HCT116 (cell line): ENCODE data around the gene DPYD.

ENCODE experiments used
- ATF3 ChIP-seq: IDR thresholded peaks from 2 replicates; pipeline ENCODE4 v1.6.1; 2012
- CEBPB ChIP-seq: IDR thresholded peaks from 2 replicates; pipeline ENCODE4 v1.6.1; 2012; ENCODE audit warnings: low read depth
- CTCF ChIP-seq, 3 experiments: fragments of 200-600 bp in 1 of 3; sonication (generic) in 1 of 3; IDR thresholded peaks in 2 of 3; conservative IDR thresholded peaks in 1 of 3; 2 replicates each; pipeline ENCODE4 v1.5.1; 2012 to 2017; ENCODE audit warnings: low read depth in 2 of 3, low read length in 2 of 3, antibody characterized with exemption in 1 of 3, borderline replicate concordance in 1 of 3, control low read depth in 1 of 3, mild to moderate bottlenecking in 1 of 3, mixed read lengths in 1 of 3, mixed run types in 1 of 3, moderate library complexity in 1 of 3; ENCODE audit not compliant: insufficient read depth in 1 of 3
- JUND ChIP-seq: IDR thresholded peaks from 2 replicates; pipeline ENCODE4 v1.6.1; 2012
- POLR2A ChIP-seq: IDR thresholded peaks from 2 replicates; pipeline ENCODE4 v1.7.0; 2011; ENCODE audit warnings: borderline replicate concordance; ENCODE audit not compliant: insufficient read depth, insufficient read length; ENCODE audit errors: extremely low read depth
- POLR2AphosphoS5 ChIP-seq: IDR thresholded peaks from 2 replicates; pipeline ENCODE4 v1.6.1; 2011; ENCODE audit warnings: mild to moderate bottlenecking, low read depth, low read length, moderate library complexity
- SIN3A ChIP-seq: IDR thresholded peaks from 2 replicates; pipeline ENCODE4 v1.6.1; 2012; ENCODE audit warnings: low read depth
- SRF ChIP-seq: IDR thresholded peaks from 2 replicates; pipeline ENCODE4 v1.6.1; 2012; ENCODE audit warnings: low read depth
- YY1 ChIP-seq: IDR thresholded peaks from 2 replicates; pipeline ENCODE4 v1.6.1; 2011; ENCODE audit warnings: low read length, low read depth, moderate library complexity, mild to moderate bottlenecking; ENCODE audit not compliant: insufficient replicate concordance; ENCODE audit errors: extremely low read depth
- ZNF274 ChIP-seq: fragments of 200-500 bp; sonication (Bioruptor generic); IDR thresholded peaks from 2 replicates; pipeline ENCODE4 v1.6.1; 2014; ENCODE audit warnings: mild to moderate bottlenecking, low read depth, low read length, inconsistent platforms

GRCh38 chr1:97570691-97571090, 350.1 kb downstream of the DPYD start:
- TF ChIP-seq CTCF (IDR thresholded peaks at IDR 0.05 in 2 of 3, conservative IDR thresholded peaks at IDR 0.05 in 1 of 3; ENCODE audit: borderline replicate concordance in 1 of 3, insufficient read depth in 1 of 3, low read depth in 2 of 3, low read length in 2 of 3) (no peak), POLR2AphosphoS5 (no peak), CEBPB (no peak), POLR2A (no peak), ZNF274 (no peak), JUND (no peak), ATF3 (no peak), SIN3A (no peak), SRF (no peak), YY1 (no peak)
